Naive thymus-derived CD4-positive, alpha-beta T cell (primary cell): ENCODE measurements around the gene OGFR. TPM values are rescaled to one million over a fixed set of nuclear protein-coding genes. Genes with fewer than 3 reads are reported as not detected.

Experiments
- ATAC-seq: fragments of 150-1000 bp; cut with Tn5 transposase; 2 replicates; pipeline ENCODE4 v1.10.0; 2021; ENCODE audit warnings: mild to moderate bottlenecking, moderate library complexity
- CTCF ChIA-PET: fragments of 350-600 bp; sonication (Branson Sonifier 250); formaldehyde crosslinking; loops from one replicate; lab custom pipeline; 2021; ENCODE audit warnings: antibody characterized with exemption; lab: Charles Lee
- POLR2A ChIA-PET: fragments of 350-600 bp; sonication (Branson Sonifier 250); formaldehyde crosslinking; loops from one replicate; lab custom pipeline; 2021; ENCODE audit warnings: antibody characterized with exemption, inconsistent platforms; lab: Charles Lee
- DNase-seq, 9 donors: peaks; one replicate each; pipeline versions ENCODE4 v3.0.0 to v3.0.0-alpha.2; 2020 to 2022; ENCODE audit warnings: mixed read lengths in 1 of 9
- H3K27ac ChIP-seq: one replicate; pipeline ENCODE4 v1.7.0; 2013; ENCODE audit warnings: mild to moderate bottlenecking, low read depth, low read length, moderate library complexity
- H3K27me3 ChIP-seq, 2 donors: one replicate each; pipeline ENCODE4 v1.7.0; 2013; ENCODE audit warnings: low read length in 2 of 2, mild to moderate bottlenecking in 2 of 2, moderate library complexity in 2 of 2; ENCODE audit not compliant: control insufficient read depth in 2 of 2, insufficient read depth in 2 of 2
- H3K36me3 ChIP-seq, 3 experiments: 1 replicate in 2 of 3; 2 replicates in 1 of 3; pipeline ENCODE4 v1.7.0; 2013; ENCODE audit warnings: low read length in 3 of 3, mild to moderate bottlenecking in 3 of 3, moderate library complexity in 1 of 3; ENCODE audit not compliant: insufficient read depth in 3 of 3, control insufficient read depth in 2 of 3
- H3K4me1 ChIP-seq, 2 donors: one replicate each; pipeline ENCODE4 v1.7.0; 2013; ENCODE audit warnings: low read length in 2 of 2, mild to moderate bottlenecking in 2 of 2, moderate library complexity in 1 of 2; ENCODE audit not compliant: control insufficient read depth in 2 of 2, insufficient read depth in 2 of 2
- H3K4me3 ChIP-seq: 2 replicates; pipeline ENCODE4 v1.7.0; 2013; ENCODE audit warnings: mild to moderate bottlenecking, low read length
- H3K9me3 ChIP-seq, 3 experiments: 1 replicate in 2 of 3; 2 replicates in 1 of 3; pipeline ENCODE4 v1.7.0; 2013; ENCODE audit warnings: low read length in 3 of 3; ENCODE audit not compliant: control insufficient read depth in 2 of 3
- H3K27ac Mint-ChIP-seq, 9 donors: one replicate each; pipeline ENCODE4 v1.8.0; 2020 to 2022; ENCODE audit warnings: mixed read lengths in 9 of 9, mild to moderate bottlenecking in 8 of 9, moderate library complexity in 5 of 9, inconsistent platforms in 2 of 9
- H3K27me3 Mint-ChIP-seq, 5 donors: one replicate each; pipeline ENCODE4 v1.8.0; 2021 to 2022; ENCODE audit warnings: mixed read lengths in 5 of 5, mild to moderate bottlenecking in 1 of 5
- H3K36me3 Mint-ChIP-seq, 5 donors: one replicate each; pipeline ENCODE4 v1.8.0; 2020 to 2022; ENCODE audit warnings: mixed read lengths in 5 of 5, mild to moderate bottlenecking in 3 of 5, inconsistent platforms in 1 of 5
- H3K4me1 Mint-ChIP-seq, 7 donors: one replicate each; pipeline ENCODE4 v1.8.0; 2020 to 2022; ENCODE audit warnings: mixed read lengths in 7 of 7, mild to moderate bottlenecking in 3 of 7, inconsistent platforms in 1 of 7
- H3K4me3 Mint-ChIP-seq, 10 donors: one replicate each; pipeline ENCODE4 v1.8.0; 2020 to 2022; ENCODE audit warnings: mild to moderate bottlenecking in 10 of 10, mixed read lengths in 10 of 10, moderate library complexity in 6 of 10, inconsistent platforms in 2 of 10
- H3K9me3 Mint-ChIP-seq, 11 donors: one replicate each; pipeline ENCODE4 v1.8.0; 2020 to 2022; ENCODE audit warnings: mixed read lengths in 11 of 11, mild to moderate bottlenecking in 4 of 11, inconsistent platforms in 1 of 11, moderate library complexity in 1 of 11
- intact Hi-C, 2 donors: fragments of 100-400 bp; cut with micrococcal nuclease; formaldehyde crosslinking; loops; one replicate each; pipeline ENCODE4 v1.15.1; 2023
- polyA plus RNA-seq, 2 donors: library from polyadenylated mRNA; unstranded; fragments of 300-500 nt; fragmentation: Illumina TruSeq; gene quantifications; one replicate each; pipeline ENCODE4 v1.2.3, GENCODE V29; 2021
- total RNA-seq, 6 experiments: library from RNA in 5 of 6; stranded (reverse) in 5 of 6; gene quantifications; 1 replicate in 5 of 6; 2 replicates in 1 of 6; pipeline ENCODE4 v1.2.3 and lab custom pipeline; 2021 to 2026

The OGFR gene
- total and polyA plus RNA-seq, 7 experiments from 2014 or later = 34.5 to 82.7 (median 69.6) TPM

DNA sequence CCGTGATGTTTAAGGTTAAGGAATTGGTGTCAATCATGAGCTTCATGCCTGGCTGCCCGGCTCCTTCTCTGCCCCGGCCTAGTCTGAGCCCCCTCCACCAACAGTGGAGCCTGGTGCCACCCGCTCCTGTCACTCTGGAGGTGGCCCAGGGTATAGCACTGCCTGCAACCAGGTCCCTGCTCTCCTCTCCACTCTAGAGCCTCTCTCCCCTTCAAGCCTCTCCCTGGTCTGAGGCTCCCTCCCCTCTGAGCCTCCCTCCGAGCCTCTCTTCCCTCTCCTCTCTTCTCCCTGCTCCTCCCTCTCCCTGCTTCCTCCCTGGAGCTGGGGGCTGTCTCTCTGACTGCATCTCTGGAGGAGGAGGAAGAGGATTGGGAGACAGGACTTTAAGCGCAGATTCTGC is 39.6 kb upstream of the OGFR start:
- Mint-ChIP-seq H3K9me3 (no peaks in the 10 kb centered on the region), H3K4me3 (no peak overlapping the region), H3K4me1 (peaks cover 0 to 32% (median 17%) of the 10 kb centered on the region in 7 donors), H3K36me3 (no peaks in the 10 kb centered on the region), H3K27me3 (peaks cover 0 to 4% (median 0%) of the 10 kb centered on the region in 5 donors), H3K27ac (no peak overlapping the region)
- no peaks in the 10 kb centered on the region for H3K36me3 ChIP-seq
- no peaks in the 10 kb centered on the region for H3K27me3 ChIP-seq
- POLR2A ChIA-PET = interaction anchor here (1.1 kb wide), 1 partner anchor 10 kb away, joined by 3 read pairs; no protein-coding TSS in a partner anchor
- DNase-seq = no peak
- no peaks in the 10 kb centered on the region for H3K9me3 ChIP-seq
- intact Hi-C loops = no loop called here
- ATAC-seq = no peak
- H3K4me1 ChIP-seq = no peaks in the 10 kb centered on the region
- no peak overlapping the region for H3K4me3 ChIP-seq
- H3K27ac ChIP-seq = no peak overlapping the region
- CTCF ChIA-PET = interaction anchor here (0.7 kb wide), 1 partner anchor 37 kb away, joined by 3 read pairs; no protein-coding TSS in a partner anchor

DNA sequence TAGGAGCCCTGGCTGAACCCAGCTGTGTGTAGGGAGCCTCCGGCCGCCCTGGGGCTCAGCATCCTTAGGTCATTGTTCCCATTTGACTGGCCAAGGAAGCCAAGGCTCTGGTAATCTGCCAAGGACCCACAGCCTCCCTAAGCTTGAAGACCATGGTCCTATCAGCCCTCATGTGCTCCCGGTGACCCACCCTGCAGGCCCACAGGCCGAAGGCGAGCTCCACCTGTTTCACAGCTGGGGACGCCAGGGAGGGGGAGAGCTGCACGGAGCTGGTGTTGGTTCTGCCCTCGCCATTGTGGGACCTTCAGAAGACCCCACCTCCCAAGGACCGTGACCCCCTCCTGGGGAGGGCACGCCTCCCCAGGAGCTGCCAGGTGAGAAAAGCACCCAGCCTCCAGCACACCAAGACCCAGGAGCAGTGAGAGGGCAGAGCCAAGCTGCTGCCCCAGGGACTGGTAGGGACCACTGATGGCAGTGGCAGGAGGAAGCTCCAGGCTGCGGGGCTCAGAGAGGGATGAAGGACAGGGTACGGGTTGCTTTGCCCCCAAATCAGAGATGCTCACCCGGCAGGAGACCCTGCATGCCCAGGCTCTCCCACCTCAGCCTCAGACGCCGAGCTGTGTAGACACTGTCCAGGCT is 39.1 kb upstream of the OGFR start:
- intact Hi-C loops = no loop called here
- Mint-ChIP-seq H3K27me3 (peaks cover 0 to 4% (median 0%) of the 10 kb centered on the region in 5 donors), H3K4me3 (no peak overlapping the region), H3K4me1 (peaks cover 0 to 32% (median 17%) of the 10 kb centered on the region in 7 donors), H3K9me3 (no peaks in the 10 kb centered on the region), H3K36me3 (no peaks in the 10 kb centered on the region), H3K27ac (no peak overlapping the region)
- ChIA-PET CTCF (no interaction called here), POLR2A (interaction anchor here (1.1 kb wide), 1 partner anchor 9 kb away, joined by 3 read pairs; no protein-coding TSS in a partner anchor)
- Histone ChIP-seq H3K27me3 (no peaks in the 10 kb centered on the region), H3K36me3 (no peaks in the 10 kb centered on the region), H3K4me1 (no peaks in the 10 kb centered on the region), H3K9me3 (no peaks in the 10 kb centered on the region), H3K4me3 (no peak overlapping the region), H3K27ac (no peak overlapping the region)
- DNase-seq (no peak), ATAC-seq (no peak)

DNA sequence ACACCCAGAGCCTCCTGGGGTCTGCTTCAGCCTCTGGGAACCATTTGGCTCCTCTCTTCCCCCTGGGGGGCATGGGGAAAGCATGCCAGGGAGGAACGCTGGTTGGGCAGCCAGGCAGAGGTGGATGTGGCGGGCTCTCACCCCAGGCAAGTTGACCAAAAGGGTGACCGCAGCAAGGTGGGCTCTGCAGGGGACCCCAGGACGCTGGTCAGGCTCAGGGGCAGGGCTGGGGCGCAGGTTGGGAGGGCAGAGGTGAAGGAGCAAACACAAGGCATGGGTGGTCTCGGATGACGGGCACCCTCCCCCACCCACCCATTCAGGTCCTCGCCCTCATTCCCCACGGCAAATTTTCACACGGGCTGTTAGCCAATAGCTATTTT is 38.6 kb upstream of the OGFR start:
- peaks cover 0 to 37% (median 21%) of the 10 kb centered on the region in 7 donors for H3K4me1 Mint-ChIP-seq
- Histone ChIP-seq H3K9me3 (no peaks in the 10 kb centered on the region), H3K27ac (no peak overlapping the region), H3K36me3 (no peaks in the 10 kb centered on the region), H3K4me3 (no peak overlapping the region), H3K4me1 (no peaks in the 10 kb centered on the region), H3K27me3 (no peaks in the 10 kb centered on the region)
- CTCF ChIA-PET = no interaction called here
- H3K9me3 Mint-ChIP-seq = no peaks in the 10 kb centered on the region
- intact Hi-C loops = no loop called here
- POLR2A ChIA-PET = no interaction called here
- DNase-seq = no peak
- H3K27ac Mint-ChIP-seq = no peak overlapping the region
- H3K36me3 Mint-ChIP-seq = no peaks in the 10 kb centered on the region
- peaks cover 0 to 4% (median 0%) of the 10 kb centered on the region in 5 donors for H3K27me3 Mint-ChIP-seq
- H3K4me3 Mint-ChIP-seq = no peak overlapping the region
- no peak for ATAC-seq

- H3K27me3 Mint-ChIP-seq = peaks cover 0 to 4% (median 0%) of the 10 kb centered on the region in 5 donors
These were observed 37.9 kb upstream of the OGFR start for GRCh38 chr20:62766716-62767115.

GRCh38 chr20:62768234-62768546 is 36.4 kb upstream of the OGFR start:
- POLR2A ChIA-PET = no interaction called here
- DNase-seq = no peak

More at GRCh38 chr20:62766716-62767115, 37.9 kb upstream of the OGFR start:
- Mint-ChIP-seq H3K36me3 (no peaks in the 10 kb centered on the region), H3K4me3 (peak overlapping the region in 1 of 10 donors; percentile 53), H3K27ac (peak overlapping the region in 1 of 9 donors; percentile 59), H3K9me3 (no peaks in the 10 kb centered on the region), H3K4me1 (peaks cover 0 to 42% (median 21%) of the 10 kb centered on the region in 7 donors)
- CTCF ChIA-PET = interaction anchor here (0.7 kb wide), 1 partner anchor 356 kb away, joined by 3 read pairs; no protein-coding TSS in a partner anchor
- H3K27ac ChIP-seq = no peak overlapping the region
- ATAC-seq (no peak), DNase-seq (no peak)
- no peaks in the 10 kb centered on the region for H3K27me3 ChIP-seq
- POLR2A ChIA-PET = no interaction called here
- intact Hi-C loops = no loop called here
- H3K36me3 ChIP-seq = no peaks in the 10 kb centered on the region
- no peaks in the 10 kb centered on the region for H3K9me3 ChIP-seq
- H3K4me1 ChIP-seq = no peaks in the 10 kb centered on the region
- no peak overlapping the region for H3K4me3 ChIP-seq

GRCh38 chr20:62768551-62769287 is 35.9 kb upstream of the OGFR start:
- ATAC-seq = no peak

More at GRCh38 chr20:62768234-62768546, 36.4 kb upstream of the OGFR start:
- no peak for ATAC-seq
- Mint-ChIP-seq H3K9me3 (no peaks in the 10 kb centered on the region), H3K36me3 (no peaks in the 10 kb centered on the region), H3K27ac (peak overlapping the region in 1 of 9 donors; percentile 84), H3K4me3 (peak overlapping the region in 1 of 10 donors; percentile 65), H3K27me3 (peaks cover 0 to 4% (median 0%) of the 10 kb centered on the region in 5 donors), H3K4me1 (peaks cover 0 to 56% (median 32%) of the 10 kb centered on the region in 7 donors)
- peaks cover 0 to 5% of the 10 kb centered on the region in 2 donors for H3K4me1 ChIP-seq
- H3K4me3 ChIP-seq = no peak overlapping the region
- H3K9me3 ChIP-seq = no peaks in the 10 kb centered on the region
- no peaks in the 10 kb centered on the region for H3K36me3 ChIP-seq
- CTCF ChIA-PET = interaction anchor here (0.8 kb wide), 1 partner anchor 26 kb away, joined by 3 read pairs; no protein-coding TSS in a partner anchor
- intact Hi-C loops = no loop called here
- H3K27me3 ChIP-seq = no peaks in the 10 kb centered on the region
- H3K27ac ChIP-seq = no peak overlapping the region

More at GRCh38 chr20:62768551-62769287, 35.9 kb upstream of the OGFR start:
- H3K4me3 ChIP-seq = no peak overlapping the region
- POLR2A ChIA-PET = no interaction called here
- no peak overlapping the region for H3K27ac ChIP-seq
- intact Hi-C loops = no loop called here
- peak overlapping the region in 3 of 9 donors; percentile 35 to 90 (median 61) for H3K27ac Mint-ChIP-seq
- H3K9me3 ChIP-seq = no peaks in the 10 kb centered on the region
- peaks cover 0 to 61% (median 38%) of the 10 kb centered on the region in 7 donors for H3K4me1 Mint-ChIP-seq
- peak overlapping the region in 2 of 10 donors; percentile 31 to 54 for H3K4me3 Mint-ChIP-seq
- no peaks in the 10 kb centered on the region for H3K27me3 ChIP-seq
- H3K9me3 Mint-ChIP-seq = no peaks in the 10 kb centered on the region
- CTCF ChIA-PET = interaction anchor here (0.8 kb wide), 1 partner anchor 27 kb away, joined by 3 read pairs; no protein-coding TSS in a partner anchor
- H3K36me3 ChIP-seq = no peaks in the 10 kb centered on the region
- no peaks in the 10 kb centered on the region for H3K36me3 Mint-ChIP-seq
- no peak for DNase-seq
- peaks cover 0 to 4% (median 0%) of the 10 kb centered on the region in 5 donors for H3K27me3 Mint-ChIP-seq
- H3K4me1 ChIP-seq = peaks cover 0 to 11% of the 10 kb centered on the region in 2 donors
